ENCODE results near the gene PAEP.
A peak's percentile ranks its signal among the peaks of the same experiment; 100 is the strongest.

Gene PAEP

GRCh38 chr9:135602789-135603481 lies 41.4 kb downstream of the PAEP start:
- DNase-seq, result peak; percentile 21

- no peak for DNase-seq
These were observed 43.1 kb downstream of the PAEP start for GRCh38 chr9:135604437-135605237.

GRCh38 chr9:135605238-135605781 lies 43.8 kb downstream of the PAEP start:
- DNase-seq, result no peak

GRCh38 chr9:135606885-135607259 lies 45.3 kb downstream of the PAEP start:
- DNase-seq, result no peak

- DNase-seq, result no peak
These were observed 46.1 kb downstream of the PAEP start for GRCh38 chr9:135607401-135608293.

GRCh38 chr9:135608294-135608998 lies 46.9 kb downstream of the PAEP start:
- DNase-seq, result no peak

- no peak for DNase-seq
These were observed 47.4 kb downstream of the PAEP start for GRCh38 chr9:135608999-135609317.

GRCh38 chr9:135609366-135609955 lies 47.9 kb downstream of the PAEP start:
- DNase-seq, result no peak

GRCh38 chr9:135610290-135611141 lies 49.0 kb downstream of the PAEP start:
- DNase-seq, result no peak

- DNase-seq, result no peak
These were observed 49.8 kb downstream of the PAEP start for GRCh38 chr9:135611142-135611874.

- no peak for DNase-seq
These were observed 50.3 kb downstream of the PAEP start for GRCh38 chr9:135611875-135612209.

GRCh38 chr9:135612437-135612836 lies 50.9 kb downstream of the PAEP start:
- DNase-seq, result no peak

- DNase-seq, result no peak
These were observed 51.7 kb downstream of the PAEP start for GRCh38 chr9:135612981-135613910.

GRCh38 chr9:135613946-135614805 lies 52.6 kb downstream of the PAEP start:
- no peak for DNase-seq

- DNase-seq, result no peak
These were observed 53.5 kb downstream of the PAEP start for GRCh38 chr9:135614821-135615665.

GRCh38 chr9:135615666-135616618 lies 54.4 kb downstream of the PAEP start:
- no peak for DNase-seq

Data from fibroblast of skin of back (primary cell).